Spleen (tissue), 7 donors: ENCODE data around the gene C16orf90.

Experiments
- CTCF ChIP-seq, 11 experiments: fragments of 200-600 bp in 7 of 11; fragments of 450-650 bp in 4 of 11; sonication (generic) in 4 of 11; IDR thresholded peaks in 8 of 11; conservative IDR thresholded peaks in 3 of 11; 1 replicate in 7 of 11; 2 replicates in 4 of 11; pipeline versions ENCODE4 v1.4.0 to v1.8.0; 2016 to 2021; ENCODE audit warnings: antibody characterized with exemption in 11 of 11, inconsistent platforms in 4 of 11, mild to moderate bottlenecking in 1 of 11
- POLR2A ChIP-seq, 3 donors: fragments of 450-650 bp; IDR thresholded peaks; one replicate each; pipeline ENCODE4 v1.5.1; 2017; ENCODE audit warnings: antibody characterized with exemption in 3 of 3, mild to moderate bottlenecking in 1 of 3
- POLR2AphosphoS5 ChIP-seq, 3 donors: sonication (generic); formaldehyde crosslinking; IDR thresholded peaks; one replicate each; pipeline ENCODE4 v1.5.1; 2017; ENCODE audit warnings: antibody characterized with exemption in 3 of 3
- donor health status: DM: no; HTN: no; CAD: no; lungs with moderate emphysema.
- donor health status: DM: no; HTN: no; CAD: no.
- donor health status: DM: no; HTN: no; CAD: no.

- TF ChIP-seq CTCF (IDR thresholded peaks at IDR 0.05 in 8 of 11, conservative IDR thresholded peaks at IDR 0.05 in 3 of 11) (no peak), POLR2A (IDR thresholded peaks at IDR 0.05) (no peak), POLR2AphosphoS5 (IDR thresholded peaks at IDR 0.05) (no peak)
These were observed 18.7 kb upstream of the C16orf90 start for GRCh38 chr16:3513892-3514583.
